ENCODE data around the gene ATP6V1G2. TPM values are rescaled to one million over a fixed set of nuclear protein-coding genes. Genes with fewer than 3 reads are reported as not detected.

Gene ATP6V1G2
- total and polyA plus RNA-seq, 8 donors = 0.16 to 2.1 (median 0.50) TPM

- Histone ChIP-seq H3K4me3 (no peak overlapping the region), H3K36me3 (peaks cover 0 to 7% (median 5%) of the 10 kb centered on the region in 3 donors), H3K9me3 (no peaks in the 10 kb centered on the region), H3K27me3 (no peaks in the 10 kb centered on the region), H3K4me1 (peaks cover 23 to 35% (median 31%) of the 10 kb centered on the region in 3 donors), H3K27ac (no peak overlapping the region)
- no peak for TF ChIP-seq CTCF (IDR thresholded peaks at IDR 0.05)
- intact Hi-C loops (cut with DNase I) = no loop called here
- 92% methylated on average over 6 of the region's 6 CpGs for WGBS, 2 donors
- no peak for ATAC-seq
- FAIRE-seq = no peak
- DNase-seq = no peak
Measured at GRCh38 chr6:31543639-31544038, 2.8 kb downstream of the ATP6V1G2 start.

GRCh38 chr6:31541658-31542521 lies 4.5 kb downstream of the ATP6V1G2 start, which contains the start of gene DDX39B:
DDX39B (minus strand) TSS chr6:31542003; CDS start chr6:31540532, 1,471 bp downstream.
- no peak for FAIRE-seq
- intact Hi-C loops (cut with DNase I) = no loop called here

GRCh38 chr6:31541059-31541657 lies 5.2 kb downstream of the ATP6V1G2 start:
- WGBS, 2 donors = 0 to 1% methylated on average over 21 of the region's 21 CpGs
- DNase-seq (peak in 3 of 6 donors; percentile 36 to 53 (median 43)), ATAC-seq (peak in 3 of 4 donors; percentile 24 to 49 (median 37)), FAIRE-seq (no peak)
- TF ChIP-seq CTCF (IDR thresholded peaks at IDR 0.05) = no peak
- Histone ChIP-seq H3K4me1 (peaks cover 22 to 32% (median 22%) of the 10 kb centered on the region in 3 donors), H3K27me3 (no peaks in the 10 kb centered on the region), H3K4me3 (peak overlapping the region; percentile 51 to 67 (median 59)), H3K9me3 (no peaks in the 10 kb centered on the region), H3K27ac (peak overlapping the region; percentile 78 to 96 (median 92)), H3K36me3 (peaks cover 5 to 32% (median 20%) of the 10 kb centered on the region in 3 donors)
- intact Hi-C loops (cut with DNase I) = no loop called here

More at GRCh38 chr6:31541658-31542521, 4.5 kb downstream of the ATP6V1G2 start, which contains the start of gene DDX39B:
- WGBS, 2 donors = 0% methylated on average over 43 of the region's 43 CpGs
- Histone ChIP-seq H3K4me1 (peaks cover 22 to 32% (median 22%) of the 10 kb centered on the region in 3 donors), H3K27me3 (no peaks in the 10 kb centered on the region), H3K27ac (peak within 1 kb of the TSS; percentile 78 to 96 (median 92)), H3K4me3 (peak within 1 kb of the TSS; percentile 51 to 67 (median 59)), H3K9me3 (no peaks in the 10 kb centered on the region), H3K36me3 (peaks cover 4 to 25% (median 12%) of the 10 kb centered on the region in 3 donors)
- peak; percentile 85 to 94 (median 89) for ATAC-seq
- DNase-seq = peak; percentile 93 to 98 (median 96)
- TF ChIP-seq CTCF (IDR thresholded peaks at IDR 0.05) = no peak

- no peaks in the 10 kb centered on the region for H3K27me3 ChIP-seq
- ATAC-seq (no peak), FAIRE-seq (no peak), DNase-seq (no peak)
- peak overlapping the region; percentile 51 to 67 (median 59) for H3K4me3 ChIP-seq
- no peaks in the 10 kb centered on the region for H3K9me3 ChIP-seq
- WGBS, 2 donors = 6 to 8% methylated on average over 4 of the region's 4 CpGs
- no peak for TF ChIP-seq CTCF (IDR thresholded peaks at IDR 0.05)
- peak overlapping the region in 2 of 4 donors; percentile 93 to 96 for H3K27ac ChIP-seq
- peaks cover 22 to 32% (median 22%) of the 10 kb centered on the region in 3 donors for H3K4me1 ChIP-seq
- intact Hi-C loops (cut with DNase I) = no loop called here
- H3K36me3 ChIP-seq = peaks cover 7 to 37% (median 25%) of the 10 kb centered on the region in 3 donors
Measured at GRCh38 chr6:31540640-31541039, 5.8 kb downstream of the ATP6V1G2 start.

Measured in pancreas (tissue), 10 donors.